A549 (cell line): ENCODE data around the gene MYH9.

Source experiments
- CTCF ChIP-seq: fragments of >200 bp; sonication (Bioruptor Twin); formaldehyde crosslinking; IDR thresholded peaks from 3 replicates; pipeline ENCODE4 v1.5.1; 2016
- EP300 ChIP-seq, 2 experiments: fragments of >200 bp; sonication (Bioruptor Twin); formaldehyde crosslinking; IDR thresholded peaks; 2 replicates in 1 of 2; 3 replicates in 1 of 2; pipeline ENCODE4 v1.6.1; 2016 to 2017
- HDAC2 ChIP-seq: fragments of 200-600 bp; sonication (generic); IDR thresholded peaks from 2 replicates; pipeline ENCODE4 v1.6.1; 2016
- HOXA7 ChIP-seq: fragments of 250-450 bp; sonication (Bioruptor Pico); IDR thresholded peaks from 2 replicates; pipeline ENCODE4 v1.5.0; 2020; ENCODE audit warnings: mild to moderate bottlenecking, moderate library complexity
- KDM5A ChIP-seq: fragments of 200-600 bp; sonication (generic); IDR thresholded peaks from 2 replicates; pipeline ENCODE4 v1.6.1; 2016; ENCODE audit warnings: antibody characterized with exemption, mild to moderate bottlenecking
- MAFK ChIP-seq: fragments of 450-650 bp; IDR thresholded peaks from 2 replicates; pipeline ENCODE4 v1.6.1; 2014; ENCODE audit not compliant: partially characterized antibody
- POLR2A ChIP-seq: IDR thresholded peaks from 2 replicates; pipeline ENCODE4 v1.6.1; 2012; ENCODE audit warnings: mild to moderate bottlenecking, low read length
- SREBF2 ChIP-seq: fragments of 450-650 bp; IDR thresholded peaks from 2 replicates; pipeline ENCODE4 v1.6.1; 2014; ENCODE audit warnings: mild to moderate bottlenecking, moderate library complexity
- TF ChIP-seq, protein P1 (sequence below): IDR thresholded peaks from 2 replicates; pipeline ENCODE4 v1.6.1; 2012
- TF ChIP-seq, protein P2 (sequence below): fragments of 450-650 bp; IDR thresholded peaks from 2 replicates; pipeline ENCODE4 v1.6.1; 2014; ENCODE audit warnings: antibody characterized with exemption

- TF ChIP-seq CTCF = no peak
- no peak for TF ChIP-seq HOXA7 (CRISPR knock-in tag)
- TF ChIP-seq POLR2A = no peak
- TF ChIP-seq, protein P1, sequence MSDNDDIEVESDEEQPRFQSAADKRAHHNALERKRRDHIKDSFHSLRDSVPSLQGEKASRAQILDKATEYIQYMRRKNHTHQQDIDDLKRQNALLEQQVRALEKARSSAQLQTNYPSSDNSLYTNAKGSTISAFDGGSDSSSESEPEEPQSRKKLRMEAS = no peak
- TF ChIP-seq, protein P2, sequence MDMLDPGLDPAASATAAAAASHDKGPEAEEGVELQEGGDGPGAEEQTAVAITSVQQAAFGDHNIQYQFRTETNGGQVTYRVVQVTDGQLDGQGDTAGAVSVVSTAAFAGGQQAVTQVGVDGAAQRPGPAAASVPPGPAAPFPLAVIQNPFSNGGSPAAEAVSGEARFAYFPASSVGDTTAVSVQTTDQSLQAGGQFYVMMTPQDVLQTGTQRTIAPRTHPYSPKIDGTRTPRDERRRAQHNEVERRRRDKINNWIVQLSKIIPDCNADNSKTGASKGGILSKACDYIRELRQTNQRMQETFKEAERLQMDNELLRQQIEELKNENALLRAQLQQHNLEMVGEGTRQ = no peak
- no peak for TF ChIP-seq HDAC2
- no peak for TF ChIP-seq KDM5A
- no peak for TF ChIP-seq EP300 (IDR thresholded peaks at IDR 0.05)
- no peak for TF ChIP-seq MAFK
- TF ChIP-seq SREBF2 = no peak
Observed at GRCh38 chr22:36376265-36376664, 11.5 kb downstream of the MYH9 start.
